GM23338 (cell line): Measurements from ENCODE around the gene CD24. TPM values are rescaled to one million over a fixed set of nuclear protein-coding genes. Genes with fewer than 3 reads are reported as not detected.

Experiments
- ATAC-seq: fragments of 200-7000 bp; cut with Tn5 transposase; 3 replicates; pipeline ENCODE4 v1.9.1; 2020
- DNase-seq: peaks from one replicate; pipeline ENCODE4 v3.0.0-alpha.2; 2015; ENCODE audit warnings: low spot score
- H2AFZ ChIP-seq: fragments of 200-600 bp; sonication (generic); 2 replicates; pipeline ENCODE4 v1.8.0; 2016; ENCODE audit warnings: antibody characterized with exemption, mild to moderate bottlenecking, moderate library complexity
- H3F3A ChIP-seq: fragments of 200-600 bp; sonication (generic); replicated peaks from 2 replicates; pipeline ENCODE4 v1.8.0; 2017; ENCODE audit warnings: antibody characterized with exemption, mixed run types, low read depth
- H3K27ac ChIP-seq: fragments of 200-600 bp; sonication (generic); 2 replicates; pipeline ENCODE4 v1.6.1; 2016; ENCODE audit warnings: low read depth
- H3K27me3 ChIP-seq: fragments of 200-600 bp; sonication (generic); 2 replicates; pipeline ENCODE4 v1.8.0; 2016; ENCODE audit warnings: mild to moderate bottlenecking, mixed run types, moderate library complexity; ENCODE audit not compliant: insufficient read depth
- H3K36me3 ChIP-seq: fragments of 200-600 bp; sonication (generic); 2 replicates; pipeline ENCODE4 v1.8.0; 2016; ENCODE audit warnings: mild to moderate bottlenecking; ENCODE audit not compliant: insufficient read depth
- H3K4me1 ChIP-seq: fragments of 200-600 bp; sonication (generic); 2 replicates; pipeline ENCODE4 v1.8.0; 2016; ENCODE audit warnings: mild to moderate bottlenecking, moderate library complexity; ENCODE audit not compliant: insufficient read depth
- H3K4me2 ChIP-seq: fragments of 200-600 bp; sonication (generic); 2 replicates; pipeline ENCODE4 v1.7.1; 2017; ENCODE audit warnings: mixed run types
- H3K4me3 ChIP-seq: fragments of 200-600 bp; sonication (generic); 2 replicates; pipeline ENCODE4 v1.6.1; 2016; ENCODE audit warnings: mixed run types
- H3K79me2 ChIP-seq: fragments of 200-600 bp; sonication (generic); replicated peaks from 2 replicates; pipeline ENCODE4 v1.8.0; 2017; ENCODE audit warnings: mild to moderate bottlenecking; ENCODE audit not compliant: insufficient read depth
- H3K9me2 ChIP-seq: fragments of 200-600 bp; sonication (generic); 2 replicates; pipeline ENCODE4 v1.8.0; 2017; ENCODE audit not compliant: insufficient read depth
- H4K20me1 ChIP-seq: fragments of 200-600 bp; sonication (generic); replicated peaks from 2 replicates; pipeline ENCODE4 v1.8.0; 2017; ENCODE audit warnings: mild to moderate bottlenecking; ENCODE audit not compliant: insufficient read depth
- H3K27ac Mint-ChIP-seq: 2 replicates; pipeline ENCODE4 v1.8.0; 2020; ENCODE audit warnings: inconsistent platforms, mild to moderate bottlenecking, moderate library complexity, mixed read lengths
- H3K27me3 Mint-ChIP-seq: 3 replicates; pipeline ENCODE4 v1.8.0; 2022; ENCODE audit warnings: low read depth, mild to moderate bottlenecking, moderate library complexity, mixed read lengths, inconsistent platforms; ENCODE audit not compliant: insufficient read depth, poor library complexity
- H3K36me3 Mint-ChIP-seq: 3 replicates; pipeline ENCODE4 v1.8.0; 2021; ENCODE audit warnings: low read depth, mild to moderate bottlenecking, inconsistent platforms, moderate library complexity, mixed read lengths
- H3K4me1 Mint-ChIP-seq: 3 replicates; pipeline ENCODE4 v1.8.0; 2020; ENCODE audit warnings: mild to moderate bottlenecking, inconsistent platforms, mixed read lengths
- H3K4me3 Mint-ChIP-seq: 3 replicates; pipeline ENCODE4 v1.8.0; 2021; ENCODE audit warnings: moderate library complexity, mild to moderate bottlenecking, inconsistent platforms, mixed read lengths
- H3K9me3 Mint-ChIP-seq: 3 replicates; pipeline ENCODE4 v1.8.0; 2020; ENCODE audit warnings: moderate library complexity, mild to moderate bottlenecking, inconsistent platforms, mixed read lengths
- EZH2phosphoT487 ChIP-seq: fragments of 200-600 bp; sonication (generic); IDR thresholded peaks from one replicate; pipeline ENCODE4 v1.8.1; 2018; ENCODE audit warnings: antibody characterized with exemption; ENCODE audit not compliant: unreplicated experiment
- JUNB ChIP-seq: IDR thresholded peaks from one replicate; pipeline ENCODE4 v1.6.1; 2016; ENCODE audit warnings: antibody characterized with exemption; ENCODE audit not compliant: unreplicated experiment
- REST ChIP-seq: IDR thresholded peaks from one replicate; pipeline ENCODE4 v1.6.1; 2018; ENCODE audit warnings: antibody characterized with exemption; ENCODE audit not compliant: unreplicated experiment
- ZNF462 ChIP-seq: fragments of 250-450 bp; sonication (Bioruptor Pico); IDR thresholded peaks from 2 replicates; pipeline ENCODE4 v1.5.0; 2020; ENCODE audit warnings: mild to moderate bottlenecking, moderate library complexity
- polyA plus RNA-seq: library from polyadenylated mRNA; unstranded; fragments of >200 nt; fragmentation: Nextera tagmentation; extraction: Ambion mirVana; gene quantifications from 2 replicates; pipeline ENCODE4 v1.2.1, GENCODE V29; 2016
- total RNA-seq: library from RNA; depleted of rRNA; stranded (reverse); fragments of >200 nt; shearing (Covaris generic); gene quantifications from 2 replicates; pipeline ENCODE4 v1.2.3, GENCODE V29; 2014
- TF ChIP-seq, protein P1 (sequence below), 2 experiments: fragments of 200-600 bp in 1 of 2; sonication (generic) in 1 of 2; conservative IDR thresholded peaks; 2 replicates each; pipeline versions ENCODE4 v1.5.1 to v1.6.1; 2016 to 2017; ENCODE audit warnings: antibody characterized with exemption in 2 of 2, low read depth in 2 of 2, mild to moderate bottlenecking in 2 of 2, moderate library complexity in 1 of 2
- TF ChIP-seq, protein P2 (sequence below): IDR thresholded peaks from 2 replicates; pipeline ENCODE4 v1.6.1; 2016; ENCODE audit warnings: antibody characterized with exemption

Gene CD24
- total and polyA plus RNA-seq, 2 experiments from 2014 or later = 1,373 to 2,907 TPM

DNA sequence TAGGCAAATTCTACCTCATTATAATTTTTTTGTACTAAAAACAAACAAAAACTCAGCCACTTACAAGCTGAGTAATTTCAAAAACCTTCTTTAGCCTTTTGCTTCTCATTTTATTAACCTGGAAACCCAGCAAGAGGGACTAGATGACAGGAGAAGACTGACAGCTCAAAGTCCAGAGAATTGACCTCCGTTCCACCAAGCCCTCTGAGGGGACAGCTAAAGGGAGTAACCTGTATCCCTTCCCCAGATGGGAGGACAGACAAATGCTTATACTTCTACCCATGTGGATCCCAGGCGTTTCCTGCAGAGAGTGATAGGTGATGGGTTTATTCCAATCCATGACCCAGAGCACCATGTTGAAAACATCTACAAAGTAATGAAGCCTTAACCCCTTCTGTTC lies 35.0 kb upstream of the CD24 start:
- no peak overlapping the region for H3K27ac Mint-ChIP-seq
- TF ChIP-seq, protein P1, sequence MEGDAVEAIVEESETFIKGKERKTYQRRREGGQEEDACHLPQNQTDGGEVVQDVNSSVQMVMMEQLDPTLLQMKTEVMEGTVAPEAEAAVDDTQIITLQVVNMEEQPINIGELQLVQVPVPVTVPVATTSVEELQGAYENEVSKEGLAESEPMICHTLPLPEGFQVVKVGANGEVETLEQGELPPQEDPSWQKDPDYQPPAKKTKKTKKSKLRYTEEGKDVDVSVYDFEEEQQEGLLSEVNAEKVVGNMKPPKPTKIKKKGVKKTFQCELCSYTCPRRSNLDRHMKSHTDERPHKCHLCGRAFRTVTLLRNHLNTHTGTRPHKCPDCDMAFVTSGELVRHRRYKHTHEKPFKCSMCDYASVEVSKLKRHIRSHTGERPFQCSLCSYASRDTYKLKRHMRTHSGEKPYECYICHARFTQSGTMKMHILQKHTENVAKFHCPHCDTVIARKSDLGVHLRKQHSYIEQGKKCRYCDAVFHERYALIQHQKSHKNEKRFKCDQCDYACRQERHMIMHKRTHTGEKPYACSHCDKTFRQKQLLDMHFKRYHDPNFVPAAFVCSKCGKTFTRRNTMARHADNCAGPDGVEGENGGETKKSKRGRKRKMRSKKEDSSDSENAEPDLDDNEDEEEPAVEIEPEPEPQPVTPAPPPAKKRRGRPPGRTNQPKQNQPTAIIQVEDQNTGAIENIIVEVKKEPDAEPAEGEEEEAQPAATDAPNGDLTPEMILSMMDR (conservative IDR thresholded peaks at IDR 0.05; ENCODE audit: low read depth in 2 of 2) = no peak
- TF ChIP-seq ZNF462 (CRISPR knock-in tag) (no peak), REST (no peak), JUNB (no peak), EZH2phosphoT487 (no peak)
- TF ChIP-seq, protein P2, sequence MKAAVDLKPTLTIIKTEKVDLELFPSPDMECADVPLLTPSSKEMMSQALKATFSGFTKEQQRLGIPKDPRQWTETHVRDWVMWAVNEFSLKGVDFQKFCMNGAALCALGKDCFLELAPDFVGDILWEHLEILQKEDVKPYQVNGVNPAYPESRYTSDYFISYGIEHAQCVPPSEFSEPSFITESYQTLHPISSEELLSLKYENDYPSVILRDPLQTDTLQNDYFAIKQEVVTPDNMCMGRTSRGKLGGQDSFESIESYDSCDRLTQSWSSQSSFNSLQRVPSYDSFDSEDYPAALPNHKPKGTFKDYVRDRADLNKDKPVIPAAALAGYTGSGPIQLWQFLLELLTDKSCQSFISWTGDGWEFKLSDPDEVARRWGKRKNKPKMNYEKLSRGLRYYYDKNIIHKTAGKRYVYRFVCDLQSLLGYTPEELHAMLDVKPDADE = no peak
- H3K4me1 ChIP-seq = no peaks in the 10 kb centered on the region
- ATAC-seq = no peak
- H3K27ac ChIP-seq = no peak overlapping the region
- H3K36me3 ChIP-seq = no peaks in the 10 kb centered on the region
- no peak for DNase-seq
- no peaks in the 10 kb centered on the region; the same call in 2 of the 3 replicates for H3K36me3 Mint-ChIP-seq
- no peaks in the 10 kb centered on the region for H3K4me1 Mint-ChIP-seq
- H3K9me3 Mint-ChIP-seq = 0 out of 3 replicates have a peak, but pooled peaks cover 3% of the 10 kb centered on the region
- H3K27me3 ChIP-seq = no peaks in the 10 kb centered on the region
- peaks cover 4% of the 10 kb centered on the region for H3K27me3 Mint-ChIP-seq
- H3K79me2 ChIP-seq = no peaks in the 10 kb centered on the region
- no peaks in the 10 kb centered on the region for H4K20me1 ChIP-seq
- H3K4me2 ChIP-seq = no peak overlapping the region
- no peak overlapping the region for H3K4me3 Mint-ChIP-seq
- no peaks in the 10 kb centered on the region for H3K9me2 ChIP-seq
- H3F3A ChIP-seq = no peaks in the 10 kb centered on the region
- H2AFZ ChIP-seq = no peak overlapping the region
- H3K4me3 ChIP-seq = no peak overlapping the region
